Effector memory CD4-positive, alpha-beta T cell (primary cell): Measurements from ENCODE around the gene MAML2.

Experiments used
- DNase-seq, 3 donors: peaks; one replicate each; pipeline ENCODE4 v3.0.0-alpha.2; 2020
- H3K27ac ChIP-seq: 2 replicates; pipeline ENCODE4 v1.7.0; 2013; ENCODE audit warnings: mild to moderate bottlenecking, low read length, moderate library complexity; ENCODE audit not compliant: insufficient read depth, poor library complexity, severe bottlenecking
- H3K27me3 ChIP-seq: replicated peaks from 2 replicates; pipeline ENCODE4 v1.7.0; 2013; ENCODE audit warnings: mild to moderate bottlenecking, low read length; ENCODE audit not compliant: insufficient read depth, control insufficient read depth, poor library complexity, severe bottlenecking
- H3K36me3 ChIP-seq: 2 replicates; pipeline ENCODE4 v1.7.0; 2013; ENCODE audit warnings: mild to moderate bottlenecking, low read length, moderate library complexity; ENCODE audit not compliant: control insufficient read depth, insufficient read depth
- H3K4me1 ChIP-seq: 2 replicates; pipeline ENCODE4 v1.7.0; 2013; ENCODE audit warnings: low read length, mild to moderate bottlenecking; ENCODE audit not compliant: control insufficient read depth, insufficient read depth, poor library complexity, severe bottlenecking
- H3K4me3 ChIP-seq: 2 replicates; pipeline ENCODE4 v1.7.0; 2013; ENCODE audit warnings: low read length, low read depth, mild to moderate bottlenecking; ENCODE audit not compliant: insufficient read depth, poor library complexity, severe bottlenecking
- H3K9me3 ChIP-seq: 2 replicates; pipeline ENCODE4 v1.7.0; 2013; ENCODE audit warnings: mild to moderate bottlenecking, low read length, moderate library complexity; ENCODE audit not compliant: control insufficient read depth

MAML2 gene

GRCh38 chr11:96114178-96115064 is 228.6 kb downstream of the MAML2 start:
- no peak for DNase-seq
- H3K4me1 ChIP-seq: no peaks in the 10 kb centered on the region
- no peaks in the 10 kb centered on the region for H3K36me3 ChIP-seq
- H3K27me3 ChIP-seq: no peaks in the 10 kb centered on the region
- H3K27ac ChIP-seq: no peak overlapping the region
- H3K9me3 ChIP-seq: no peaks in the 10 kb centered on the region
- H3K4me3 ChIP-seq: no peak overlapping the region

- Histone ChIP-seq H3K4me1 (no peaks in the 10 kb centered on the region), H3K27me3 (no peaks in the 10 kb centered on the region), H3K4me3 (no peak overlapping the region), H3K9me3 (no peaks in the 10 kb centered on the region), H3K36me3 (no peaks in the 10 kb centered on the region), H3K27ac (no peak overlapping the region)
- no peak for DNase-seq
Observed at GRCh38 chr11:96113193-96113681, 229.8 kb downstream of the MAML2 start.

DNA sequence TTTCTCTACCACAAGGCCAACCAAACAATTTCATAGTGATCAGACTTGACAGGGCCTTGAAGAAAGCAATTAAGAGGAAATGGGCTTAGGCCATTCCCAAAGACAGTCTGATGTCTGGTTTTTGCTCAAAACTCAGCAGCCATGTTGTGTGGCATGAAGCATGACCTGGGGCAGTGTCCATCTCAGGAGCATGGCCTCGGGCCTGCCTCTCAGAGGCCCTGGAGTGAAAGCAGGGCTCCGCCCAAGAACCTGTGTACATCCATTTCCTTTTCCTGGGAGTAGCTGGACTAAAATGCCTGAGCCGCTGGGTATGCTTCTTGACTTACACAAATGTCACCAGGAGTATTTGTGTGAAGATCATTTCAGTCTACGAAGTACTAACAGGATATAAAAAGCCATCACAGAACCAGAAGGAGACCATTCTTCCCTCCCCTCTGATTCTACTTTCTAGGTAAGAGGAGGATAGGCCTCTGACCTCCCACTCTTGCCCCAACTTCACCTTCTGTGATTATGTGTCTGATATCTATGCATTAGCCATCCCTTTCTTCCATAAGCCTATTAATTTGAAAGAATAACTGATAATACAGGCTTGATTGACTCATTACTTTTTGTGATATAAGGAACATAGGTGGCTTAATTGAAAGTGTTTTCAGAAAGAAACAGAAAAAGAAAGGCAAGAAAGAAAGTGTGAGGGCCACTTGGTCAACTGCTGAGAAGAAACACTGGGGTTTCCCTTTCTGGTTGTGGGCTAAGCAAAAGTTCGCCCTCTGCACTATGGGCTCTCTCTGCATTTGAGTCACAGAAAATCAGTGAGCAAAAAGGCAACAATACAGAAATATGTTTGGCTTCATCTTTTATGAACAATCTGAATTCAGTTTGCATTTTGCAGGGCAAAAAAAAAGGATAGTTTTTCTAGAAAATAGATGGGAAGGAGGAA is 230.5 kb downstream of the MAML2 start:
- no peaks in the 10 kb centered on the region for H3K27me3 ChIP-seq
- no peak overlapping the region for H3K27ac ChIP-seq
- no peaks in the 10 kb centered on the region for H3K9me3 ChIP-seq
- no peaks in the 10 kb centered on the region for H3K36me3 ChIP-seq
- no peak for DNase-seq
- H3K4me1 ChIP-seq: no peaks in the 10 kb centered on the region
- H3K4me3 ChIP-seq: no peak overlapping the region

- no peak for DNase-seq
Observed at GRCh38 chr11:96111308-96111707, 231.7 kb downstream of the MAML2 start.

GRCh38 chr11:96110302-96110701 is 232.7 kb downstream of the MAML2 start:
- peaks cover 6% of the 10 kb centered on the region for H3K4me1 ChIP-seq
- no peaks in the 10 kb centered on the region for H3K36me3 ChIP-seq

More at GRCh38 chr11:96111308-96111707, 231.7 kb downstream of the MAML2 start:
- Histone ChIP-seq H3K27ac (no peak overlapping the region), H3K4me3 (no peak overlapping the region), H3K4me1 (no peaks in the 10 kb centered on the region), H3K9me3 (no peaks in the 10 kb centered on the region), H3K27me3 (no peaks in the 10 kb centered on the region), H3K36me3 (no peaks in the 10 kb centered on the region)

GRCh38 chr11:96109331-96110030 is 233.5 kb downstream of the MAML2 start:
- Histone ChIP-seq H3K27me3 (no peaks in the 10 kb centered on the region), H3K4me1 (peaks cover 6% of the 10 kb centered on the region), H3K36me3 (no peaks in the 10 kb centered on the region), H3K9me3 (no peaks in the 10 kb centered on the region), H3K4me3 (no peak overlapping the region), H3K27ac (no peak overlapping the region)
- no peak for DNase-seq

More at GRCh38 chr11:96110302-96110701, 232.7 kb downstream of the MAML2 start:
- Histone ChIP-seq H3K9me3 (no peaks in the 10 kb centered on the region), H3K4me3 (no peak overlapping the region), H3K27me3 (no peaks in the 10 kb centered on the region), H3K27ac (no peak overlapping the region)
- DNase-seq: no peak

- Histone ChIP-seq H3K9me3 (no peaks in the 10 kb centered on the region), H3K27ac (no peak overlapping the region), H3K36me3 (no peaks in the 10 kb centered on the region), H3K4me1 (peaks cover 6% of the 10 kb centered on the region), H3K27me3 (no peaks in the 10 kb centered on the region), H3K4me3 (no peak overlapping the region)
- no peak for DNase-seq
Observed at GRCh38 chr11:96107143-96107824, 235.7 kb downstream of the MAML2 start.

GRCh38 chr11:96106645-96107044 is 236.3 kb downstream of the MAML2 start:
- peaks cover 6% of the 10 kb centered on the region for H3K4me1 ChIP-seq
- no peaks in the 10 kb centered on the region for H3K36me3 ChIP-seq
- no peaks in the 10 kb centered on the region for H3K9me3 ChIP-seq
- no peak for DNase-seq
- no peak overlapping the region for H3K4me3 ChIP-seq
- H3K27me3 ChIP-seq: no peaks in the 10 kb centered on the region
- H3K27ac ChIP-seq: peak overlapping the region; percentile 44

DNA sequence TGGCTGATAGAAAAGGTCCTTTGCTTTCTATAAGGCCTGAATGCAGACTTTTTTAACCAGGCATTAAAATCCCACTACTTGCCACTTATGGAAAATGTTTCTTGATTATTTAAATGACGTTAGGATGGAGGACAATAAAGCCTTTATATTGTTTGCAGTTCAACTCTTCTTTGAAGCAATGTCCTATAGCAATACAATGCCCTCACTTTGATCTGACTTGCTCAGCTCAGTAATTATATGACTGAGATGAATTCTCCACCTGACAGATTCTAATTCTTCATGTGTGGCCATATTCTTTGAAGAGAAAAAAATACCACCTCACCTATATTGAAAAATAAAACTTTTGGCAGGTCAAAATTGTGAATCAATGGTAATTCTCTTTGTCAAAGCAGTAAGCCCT is 237.1 kb downstream of the MAML2 start:
- peaks cover 6% of the 10 kb centered on the region for H3K4me1 ChIP-seq
- H3K27ac ChIP-seq: peak overlapping the region; percentile 44
- no peaks in the 10 kb centered on the region for H3K9me3 ChIP-seq
- no peaks in the 10 kb centered on the region for H3K36me3 ChIP-seq
- DNase-seq: no peak
- no peaks in the 10 kb centered on the region for H3K27me3 ChIP-seq
- H3K4me3 ChIP-seq: no peak overlapping the region
